ENCODE results near the gene CEACAM5.

The CEACAM5 gene

GRCh38 chr19:41699968-41700323 is 8.5 kb upstream of the CEACAM5 start:
- TF ChIP-seq CTCF (IDR thresholded peaks at IDR 0.05) (no peak), ZFX (IDR thresholded peaks at IDR 0.05; ENCODE audit: borderline replicate concordance) (no peak)
- no peak overlapping the region for H3K27ac ChIP-seq

- no peak overlapping the region for H3K27ac ChIP-seq
- no peak for TF ChIP-seq ZFX (IDR thresholded peaks at IDR 0.05; ENCODE audit: borderline replicate concordance)
- no peak for TF ChIP-seq CTCF (IDR thresholded peaks at IDR 0.05)
Measured at GRCh38 chr19:41700381-41701195, 7.8 kb upstream of the CEACAM5 start.

GRCh38 chr19:41701401-41702075 is 6.9 kb upstream of the CEACAM5 start:
- no peak for TF ChIP-seq ZFX (IDR thresholded peaks at IDR 0.05; ENCODE audit: borderline replicate concordance)
- peak; percentile 54 for TF ChIP-seq CTCF (IDR thresholded peaks at IDR 0.05)
- no peak overlapping the region for H3K27ac ChIP-seq

GRCh38 chr19:41702171-41702651 is 6.2 kb upstream of the CEACAM5 start:
- no peak overlapping the region for H3K27ac ChIP-seq
- TF ChIP-seq CTCF (IDR thresholded peaks at IDR 0.05) (no peak), ZFX (IDR thresholded peaks at IDR 0.05; ENCODE audit: borderline replicate concordance) (no peak)

- TF ChIP-seq ZFX (IDR thresholded peaks at IDR 0.05; ENCODE audit: borderline replicate concordance) (no peak), CTCF (IDR thresholded peaks at IDR 0.05) (no peak)
- H3K27ac ChIP-seq, result no peak overlapping the region
Measured at GRCh38 chr19:41703602-41704293, 4.7 kb upstream of the CEACAM5 start.

- TF ChIP-seq ZFX (IDR thresholded peaks at IDR 0.05; ENCODE audit: borderline replicate concordance), result no peak
- no peak for TF ChIP-seq CTCF (IDR thresholded peaks at IDR 0.05)
- no peak overlapping the region for H3K27ac ChIP-seq
Measured at GRCh38 chr19:41705393-41706174, 2.8 kb upstream of the CEACAM5 start.

Measured in 22Rv1 (cell line).